WERI-Rb-1 (cell line): Measurements from ENCODE around the gene ADARB2.

Experiments used
- DNase-seq: peaks from one replicate; pipeline ENCODE4 v3.0.0-alpha.2; 2020
- H3K27ac ChIP-seq: fragments of 250-450 bp; sonication (Bioruptor Pico); 2 replicates; pipeline ENCODE4 v1.5.1; 2020; ENCODE audit warnings: mild to moderate bottlenecking, moderate library complexity
- H3K27me3 ChIP-seq: fragments of 250-450 bp; sonication (Bioruptor Pico); 2 replicates; pipeline ENCODE4 v1.5.1; 2021; ENCODE audit warnings: mild to moderate bottlenecking, low read depth, moderate library complexity; ENCODE audit not compliant: insufficient read depth, severe bottlenecking
- H3K36me3 ChIP-seq: fragments of 250-450 bp; sonication (Bioruptor Pico); 2 replicates; pipeline ENCODE4 v1.5.1; 2020; ENCODE audit warnings: mild to moderate bottlenecking, moderate library complexity
- H3K4me3 ChIP-seq: 2 replicates; pipeline ENCODE4 v1.5.1; 2011; ENCODE audit warnings: low read depth, mild to moderate bottlenecking, control low read depth, low read length
- H3K9me3 ChIP-seq: fragments of 250-450 bp; sonication (Bioruptor Pico); 2 replicates; pipeline ENCODE4 v1.5.1; 2021; ENCODE audit warnings: mild to moderate bottlenecking, moderate library complexity; ENCODE audit not compliant: severe bottlenecking
- TF ChIP-seq, protein P1 (sequence below): IDR thresholded peaks from 2 replicates; pipeline ENCODE4 v1.5.1; 2011; ENCODE audit warnings: low read depth, mild to moderate bottlenecking, control low read depth, inconsistent platforms, low read length

ADARB2 gene

DNA sequence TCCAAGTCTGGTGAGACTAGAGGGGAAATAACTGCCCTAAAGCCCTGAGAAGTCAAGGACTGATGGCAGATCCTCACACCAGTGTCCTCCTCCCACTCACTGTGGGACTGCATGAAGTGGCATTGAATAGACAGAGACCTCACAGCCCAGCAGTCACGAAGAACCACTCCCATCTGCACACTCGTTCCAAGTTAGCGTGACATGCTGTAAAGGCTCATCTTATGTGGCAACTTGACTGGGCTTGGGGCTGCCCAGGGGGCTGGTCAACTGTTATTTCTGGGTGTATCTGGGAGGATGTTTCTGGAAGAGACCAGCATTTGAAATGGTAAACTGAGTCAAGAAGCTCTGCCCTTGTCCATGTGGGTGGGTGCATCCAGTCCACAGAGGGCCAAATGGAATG, 104.7 kb downstream of the ADARB2 start:
- DNase-seq = no peak
- TF ChIP-seq, protein P1, sequence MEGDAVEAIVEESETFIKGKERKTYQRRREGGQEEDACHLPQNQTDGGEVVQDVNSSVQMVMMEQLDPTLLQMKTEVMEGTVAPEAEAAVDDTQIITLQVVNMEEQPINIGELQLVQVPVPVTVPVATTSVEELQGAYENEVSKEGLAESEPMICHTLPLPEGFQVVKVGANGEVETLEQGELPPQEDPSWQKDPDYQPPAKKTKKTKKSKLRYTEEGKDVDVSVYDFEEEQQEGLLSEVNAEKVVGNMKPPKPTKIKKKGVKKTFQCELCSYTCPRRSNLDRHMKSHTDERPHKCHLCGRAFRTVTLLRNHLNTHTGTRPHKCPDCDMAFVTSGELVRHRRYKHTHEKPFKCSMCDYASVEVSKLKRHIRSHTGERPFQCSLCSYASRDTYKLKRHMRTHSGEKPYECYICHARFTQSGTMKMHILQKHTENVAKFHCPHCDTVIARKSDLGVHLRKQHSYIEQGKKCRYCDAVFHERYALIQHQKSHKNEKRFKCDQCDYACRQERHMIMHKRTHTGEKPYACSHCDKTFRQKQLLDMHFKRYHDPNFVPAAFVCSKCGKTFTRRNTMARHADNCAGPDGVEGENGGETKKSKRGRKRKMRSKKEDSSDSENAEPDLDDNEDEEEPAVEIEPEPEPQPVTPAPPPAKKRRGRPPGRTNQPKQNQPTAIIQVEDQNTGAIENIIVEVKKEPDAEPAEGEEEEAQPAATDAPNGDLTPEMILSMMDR = no peak
- H3K27me3 ChIP-seq = peaks cover 5% of the 10 kb centered on the region
- no peak overlapping the region for H3K4me3 ChIP-seq
- no peak overlapping the region for H3K27ac ChIP-seq
- H3K9me3 ChIP-seq = no peaks in the 10 kb centered on the region
- H3K36me3 ChIP-seq = no peaks in the 10 kb centered on the region

DNA sequence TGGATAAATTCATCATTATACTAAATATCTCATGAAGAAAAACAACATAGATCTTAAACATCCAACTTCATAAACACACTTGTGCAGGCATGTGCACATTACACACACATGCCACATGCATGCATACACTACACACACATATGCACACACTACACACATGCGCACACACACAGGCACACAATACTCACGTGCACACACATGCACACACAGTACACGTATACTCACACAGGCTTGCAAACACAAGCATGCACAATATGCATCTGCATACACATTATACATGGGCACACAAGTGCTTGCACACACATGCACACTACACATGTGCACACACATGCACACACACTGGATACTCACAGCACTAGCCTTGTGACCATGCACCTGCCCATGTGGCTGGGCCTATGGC, 105.2 kb downstream of the ADARB2 start:
- H3K4me3 ChIP-seq = no peak overlapping the region
- TF ChIP-seq, protein P1 = no peak
- H3K36me3 ChIP-seq = no peaks in the 10 kb centered on the region
- H3K9me3 ChIP-seq = no peaks in the 10 kb centered on the region
- no peak for DNase-seq
- peaks cover 5% of the 10 kb centered on the region for H3K27me3 ChIP-seq
- H3K27ac ChIP-seq = no peak overlapping the region

DNA sequence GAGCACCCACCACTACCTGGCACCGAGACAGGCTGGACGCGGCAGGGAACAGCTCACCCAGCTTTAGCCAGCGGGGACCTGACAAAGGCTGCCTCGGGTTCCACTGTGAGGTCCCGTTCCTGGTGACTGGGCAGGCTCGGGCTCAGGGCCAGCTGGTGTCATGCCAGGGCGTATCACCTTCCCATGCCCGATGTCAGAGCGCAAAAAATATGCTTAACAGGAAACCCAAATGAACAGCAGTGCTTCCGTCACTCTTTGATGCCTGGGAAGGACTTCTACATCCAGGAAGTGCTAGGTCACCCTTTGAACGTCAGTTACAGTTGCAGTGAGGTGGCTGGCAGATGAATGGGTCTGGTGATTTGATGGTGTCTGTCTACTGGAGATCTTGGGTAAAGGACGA, 106.0 kb downstream of the ADARB2 start:
- TF ChIP-seq, protein P1 = no peak
- Histone ChIP-seq H3K27me3 (peaks cover 5% of the 10 kb centered on the region), H3K36me3 (no peaks in the 10 kb centered on the region), H3K27ac (no peak overlapping the region), H3K4me3 (no peak overlapping the region), H3K9me3 (no peaks in the 10 kb centered on the region)
- DNase-seq = no peak

DNA sequence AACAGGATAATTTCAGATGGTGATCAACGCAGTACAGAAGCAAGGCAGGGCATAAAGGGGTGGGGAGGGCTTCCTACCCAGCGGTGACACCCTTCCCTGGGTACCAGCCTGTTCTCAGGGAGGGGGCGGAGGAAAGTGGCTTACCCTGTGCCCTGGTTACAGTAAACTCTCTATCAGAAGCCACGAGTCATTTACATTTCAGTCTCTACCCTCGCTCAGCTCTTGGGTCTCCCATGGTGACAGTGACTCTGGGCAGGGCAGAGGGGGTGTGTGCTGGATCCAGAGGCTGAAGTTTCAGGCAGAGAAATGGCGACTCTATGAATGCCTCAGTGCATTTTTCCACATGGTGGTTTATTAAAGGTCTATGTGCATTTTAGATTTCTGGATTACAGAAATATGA, 107.0 kb downstream of the ADARB2 start:
- TF ChIP-seq, protein P1 = no peak
- no peak overlapping the region for H3K4me3 ChIP-seq
- H3K36me3 ChIP-seq = no peaks in the 10 kb centered on the region
- peaks cover 3% of the 10 kb centered on the region for H3K27me3 ChIP-seq
- H3K9me3 ChIP-seq = no peaks in the 10 kb centered on the region
- no peak for DNase-seq
- H3K27ac ChIP-seq = no peak overlapping the region

DNA sequence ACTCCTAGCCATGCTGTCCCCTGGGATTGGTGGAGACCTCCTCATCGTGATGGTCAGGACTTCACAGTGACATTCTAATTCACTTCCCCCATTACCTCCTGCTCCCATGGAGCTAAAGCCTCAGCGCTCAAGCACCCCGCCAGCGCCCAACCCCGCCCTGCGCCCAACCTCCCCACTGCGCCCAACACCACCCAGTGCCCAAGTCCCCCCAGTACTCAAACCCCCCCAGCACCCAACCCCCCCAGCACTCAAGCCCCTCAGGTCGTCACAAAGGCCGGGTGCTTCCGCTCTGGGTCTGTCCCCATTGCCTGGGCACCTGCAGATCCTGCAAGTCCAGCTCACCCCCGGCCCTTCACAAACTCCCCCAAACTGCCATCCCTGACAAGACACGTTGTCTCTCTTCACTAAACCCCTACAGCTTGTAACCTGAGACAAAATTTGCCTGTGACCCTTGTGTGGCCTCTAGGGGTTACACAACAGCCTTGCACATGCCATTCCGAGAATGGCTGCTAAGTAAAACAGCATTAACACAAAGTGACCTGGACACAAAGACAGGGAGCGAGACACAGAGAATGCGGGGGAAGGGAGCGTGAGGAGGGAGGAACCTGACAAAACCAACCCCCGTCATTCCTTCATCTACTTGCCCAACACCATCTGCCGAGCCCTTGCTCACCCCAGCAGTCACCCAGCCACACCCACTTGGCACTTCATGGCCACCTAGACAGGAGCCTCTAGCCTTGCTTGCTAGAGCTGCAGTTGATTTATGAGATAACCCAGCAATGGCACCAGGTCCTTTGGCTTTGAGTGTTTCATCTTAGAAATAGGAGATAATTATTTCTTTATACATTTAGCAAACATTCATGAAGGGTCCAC, 107.8 kb downstream of the ADARB2 start:
- peaks cover 5% of the 10 kb centered on the region for H3K27me3 ChIP-seq
- H3K9me3 ChIP-seq = no peaks in the 10 kb centered on the region
- H3K4me3 ChIP-seq = no peak overlapping the region
- TF ChIP-seq, protein P1 = no peak
- no peak overlapping the region for H3K27ac ChIP-seq
- no peaks in the 10 kb centered on the region for H3K36me3 ChIP-seq
- DNase-seq = no peak

DNA sequence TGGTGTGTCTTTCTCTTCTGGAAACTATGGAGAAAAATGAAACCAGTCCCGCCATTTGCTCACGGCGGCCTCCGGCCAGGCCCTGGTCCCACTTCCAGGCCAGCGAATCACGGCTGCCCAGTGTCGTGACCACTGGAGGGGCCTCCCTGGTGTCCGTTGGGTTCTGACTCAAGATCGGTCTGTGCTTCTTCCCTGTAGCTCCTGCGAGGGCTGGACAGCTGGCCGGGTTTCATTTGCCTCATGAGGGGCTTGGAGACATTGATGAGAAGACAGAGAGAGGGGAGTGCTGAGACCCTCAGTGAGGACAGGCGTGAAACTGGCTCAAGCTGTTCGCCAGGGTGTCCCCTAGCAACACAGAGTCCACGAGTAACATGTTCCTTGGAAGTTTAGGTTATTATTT, 108.6 kb downstream of the ADARB2 start:
- TF ChIP-seq, protein P1 = no peak
- Histone ChIP-seq H3K36me3 (no peaks in the 10 kb centered on the region), H3K4me3 (no peak overlapping the region), H3K9me3 (no peaks in the 10 kb centered on the region), H3K27ac (no peak overlapping the region), H3K27me3 (peaks cover 5% of the 10 kb centered on the region)
- DNase-seq = no peak
